Ishikawa (cell line): Measurements from ENCODE around the gene FABP7.

Experiments
- CEBPB ChIP-seq: IDR thresholded peaks from 2 replicates; pipeline ENCODE4 v1.6.1; 2012
- CREB1 ChIP-seq: IDR thresholded peaks from 2 replicates; pipeline ENCODE4 v1.6.1; 2012; ENCODE audit warnings: low read depth
- EGR1 ChIP-seq: IDR thresholded peaks from 2 replicates; pipeline ENCODE4 v1.6.1; 2012
- EP300 ChIP-seq: IDR thresholded peaks from 2 replicates; pipeline ENCODE4 v1.6.1; 2012; ENCODE audit warnings: borderline replicate concordance
- FOXM1 ChIP-seq: IDR thresholded peaks from 2 replicates; pipeline ENCODE4 v1.6.1; 2012; ENCODE audit warnings: low read depth, borderline replicate concordance
- MAX ChIP-seq: IDR thresholded peaks from 2 replicates; pipeline ENCODE4 v1.6.1; 2012
- NFIC ChIP-seq: IDR thresholded peaks from 2 replicates; pipeline ENCODE4 v1.6.1; 2012
- RAD21 ChIP-seq: IDR thresholded peaks from 2 replicates; pipeline ENCODE4 v1.6.1; 2012; ENCODE audit warnings: low read depth
- REST ChIP-seq: IDR thresholded peaks from 2 replicates; pipeline ENCODE4 v1.6.1; 2012; ENCODE audit warnings: low read depth, mild to moderate bottlenecking
- TAF1 ChIP-seq: IDR thresholded peaks from 2 replicates; pipeline ENCODE4 v1.6.1; 2012; ENCODE audit warnings: low read depth, mild to moderate bottlenecking
- TCF12 ChIP-seq: IDR thresholded peaks from 2 replicates; pipeline ENCODE4 v1.6.1; 2012; ENCODE audit warnings: low read depth
- TEAD4 ChIP-seq: IDR thresholded peaks from 2 replicates; pipeline ENCODE4 v1.6.1; 2012
- USF1 ChIP-seq: IDR thresholded peaks from 2 replicates; pipeline ENCODE4 v1.6.1; 2012
- YY1 ChIP-seq: IDR thresholded peaks from 2 replicates; pipeline ENCODE4 v1.6.1; 2012; ENCODE audit warnings: low read depth
- ZBTB7A ChIP-seq: IDR thresholded peaks from 2 replicates; pipeline ENCODE4 v1.6.1; 2012; ENCODE audit warnings: low read depth

FABP7 gene

GRCh38 chr6:122783401-122783800 lies 3.9 kb downstream of the FABP7 start:
- no peak for TF ChIP-seq FOXM1
- TF ChIP-seq YY1: no peak
- no peak for TF ChIP-seq CEBPB
- TF ChIP-seq ZBTB7A: no peak
- no peak for TF ChIP-seq REST
- TF ChIP-seq MAX: no peak
- TF ChIP-seq TEAD4: no peak
- TF ChIP-seq USF1: no peak
- no peak for TF ChIP-seq CREB1
- no peak for TF ChIP-seq EP300
- TF ChIP-seq TCF12: no peak
- no peak for TF ChIP-seq NFIC
- no peak for TF ChIP-seq EGR1

- TF ChIP-seq YY1 (no peak), NFIC (no peak), REST (no peak), TEAD4 (no peak), RAD21 (no peak), ZBTB7A (no peak), FOXM1 (no peak), MAX (no peak)
These were observed 6.4 kb downstream of the FABP7 start for GRCh38 chr6:122785891-122786290.

GRCh38 chr6:122787721-122788120 lies 8.2 kb downstream of the FABP7 start:
- TF ChIP-seq FOXM1: no peak

GRCh38 chr6:122788208-122788607 lies 8.7 kb downstream of the FABP7 start:
- TF ChIP-seq TEAD4 (no peak), USF1 (no peak), NFIC (no peak), CREB1 (no peak), YY1 (no peak), FOXM1 (no peak), MAX (no peak), REST (no peak), ZBTB7A (no peak), RAD21 (no peak), TAF1 (no peak), CEBPB (no peak), TCF12 (no peak), EGR1 (no peak), EP300 (no peak)

GRCh38 chr6:122788663-122789181 lies 9.2 kb downstream of the FABP7 start:
- no peak for TF ChIP-seq EP300
- TF ChIP-seq TEAD4: no peak
- no peak for TF ChIP-seq YY1
- no peak for TF ChIP-seq FOXM1
- TF ChIP-seq MAX: no peak
- TF ChIP-seq TAF1: no peak
- no peak for TF ChIP-seq ZBTB7A
- TF ChIP-seq CREB1: no peak
- no peak for TF ChIP-seq USF1
- no peak for TF ChIP-seq REST
- TF ChIP-seq EGR1: no peak
- TF ChIP-seq NFIC: no peak
- no peak for TF ChIP-seq CEBPB
- no peak for TF ChIP-seq RAD21
- TF ChIP-seq TCF12: no peak
